GM12878 (cell line): ENCODE data around the gene CDH15. TPM values are rescaled to one million over a fixed set of nuclear protein-coding genes. Genes with fewer than 3 reads are reported as not detected.

ENCODE experiments used
- ATAC-seq: fragments of 200-7000 bp; cut with Tn5 transposase; 3 replicates; pipeline ENCODE4 v1.9.1; 2020; ENCODE audit warnings: mild to moderate bottlenecking, moderate library complexity
- BruUV-seq: library from RNA; stranded (reverse); fragments of 400-500 nt; replicated peaks from 2 replicates; lab custom pipeline; 2021; lab: Mats Ljungman, UMichigan
- CTCF ChIA-PET: fragments of 300-600 bp; sonication (Branson Sonifier 250); formaldehyde crosslinking; extraction: SDS; loops from one replicate; lab custom pipeline; 2021; ENCODE audit warnings: inconsistent platforms; lab: Yijun Ruan, JAX
- POLR2A ChIA-PET: fragments of 350-600 bp; formaldehyde crosslinking; extraction: SDS; loops from one replicate; lab custom pipeline; 2021; ENCODE audit warnings: inconsistent platforms; lab: Charles Lee
- RAD21 ChIA-PET: fragments of 300-600 bp; sonication (Branson Sonifier 250); formaldehyde crosslinking; loops from one replicate; lab custom pipeline; 2023; ENCODE audit warnings: antibody characterized with exemption; ENCODE audit not compliant: unreplicated experiment; lab: Charles Lee
- SMC1A ChIA-PET: fragments of 300-600 bp; sonication (Branson Sonifier 250); formaldehyde crosslinking; loops from one replicate; lab custom pipeline; 2023; ENCODE audit not compliant: unreplicated experiment, uncharacterized antibody; lab: Charles Lee
- DNase-seq: peaks from one replicate; pipeline ENCODE4 v3.0.0-alpha.2; 2011; ENCODE audit warnings: low read depth, low spot score
- FAIRE-seq: peaks from 3 replicates; lab custom pipeline; 2011; peaks lifted over from hg19 to GRCh38; lab: Jason Lieb, UNC
- H2AFZ ChIP-seq: 2 replicates; pipeline ENCODE4 v1.6.0; 2011; ENCODE audit warnings: low read depth, low read length, control low read depth; ENCODE audit not compliant: control insufficient read depth
- H3K27ac ChIP-seq: 2 replicates; pipeline ENCODE4 v1.5.1; 2011; ENCODE audit warnings: control low read depth; ENCODE audit not compliant: control insufficient read depth, insufficient read depth
- H3K27me3 ChIP-seq, 2 experiments: replicated peaks in 1 of 2; 2 replicates each; pipeline versions ENCODE4 v1.6.0 to v1.6.1; 2011; ENCODE audit warnings: low read length in 1 of 2; ENCODE audit not compliant: control insufficient read depth in 2 of 2, insufficient read depth in 2 of 2
- H3K36me3 ChIP-seq, 2 experiments: 2 replicates each; pipeline ENCODE4 v1.5.1; 2011; ENCODE audit warnings: low read length in 1 of 2; ENCODE audit not compliant: control insufficient read depth in 2 of 2, insufficient read depth in 2 of 2
- H3K4me1 ChIP-seq: 2 replicates; pipeline ENCODE4 v1.6.1; 2011; ENCODE audit warnings: mild to moderate bottlenecking, low read length, moderate library complexity, mixed read lengths; ENCODE audit not compliant: control insufficient read depth, insufficient read depth
- H3K4me2 ChIP-seq: 2 replicates; pipeline ENCODE4 v1.6.0; 2011; ENCODE audit warnings: control low read depth; ENCODE audit not compliant: control insufficient read depth, insufficient read depth
- H3K4me3 ChIP-seq: fragments of 200-600 bp; sonication (generic); 2 replicates; pipeline ENCODE4 v1.5.1; 2016
- H3K79me2 ChIP-seq: 2 replicates; pipeline ENCODE4 v1.6.0; 2011; ENCODE audit warnings: low read length; ENCODE audit not compliant: control insufficient read depth, insufficient read depth
- H3K9ac ChIP-seq: 2 replicates; pipeline ENCODE4 v1.8.0; 2011; ENCODE audit warnings: low read length, control low read depth, mixed read lengths; ENCODE audit not compliant: control insufficient read depth, insufficient read depth
- H3K9me3 ChIP-seq: replicated peaks from 3 replicates; pipeline ENCODE4 v1.5.1; 2011; ENCODE audit warnings: mild to moderate bottlenecking, low read length; ENCODE audit not compliant: control insufficient read depth, insufficient read depth
- H4K20me1 ChIP-seq: 2 replicates; pipeline ENCODE4 v1.6.0; 2011; ENCODE audit not compliant: control insufficient read depth, insufficient read depth
- BHLHE40 ChIP-seq, 2 experiments: fragments of 450-650 bp in 1 of 2; IDR thresholded peaks; 2 replicates each; pipeline ENCODE4 v1.6.1; 2011 to 2017; ENCODE audit warnings: low read depth in 2 of 2, borderline replicate concordance in 1 of 2, improper control_type of control experiment in 1 of 2, low read length in 1 of 2, mild to moderate bottlenecking in 1 of 2
- CTCF ChIP-seq, 3 experiments: IDR thresholded peaks in 2 of 3; conservative IDR thresholded peaks in 1 of 3; 2 replicates each; pipeline ENCODE4 v1.5.1; 2011; ENCODE audit warnings: low read depth in 3 of 3, low read length in 3 of 3, mild to moderate bottlenecking in 3 of 3, control low read depth in 2 of 3, moderate library complexity in 2 of 3, inconsistent platforms in 1 of 3, mixed read lengths in 1 of 3; ENCODE audit not compliant: control insufficient read depth in 2 of 3, insufficient read depth in 1 of 3; ENCODE audit errors: extremely low read depth in 1 of 3
- DPF2 ChIP-seq: fragments of 450-650 bp; IDR thresholded peaks from 2 replicates; pipeline ENCODE4 v1.6.1; 2017; ENCODE audit warnings: mild to moderate bottlenecking
- ETV6 ChIP-seq, 2 experiments: fragments of 450-650 bp in 1 of 2; IDR thresholded peaks in 1 of 2; conservative IDR thresholded peaks in 1 of 2; 2 replicates each; pipeline ENCODE4 v1.6.1; 2014; ENCODE audit warnings: antibody characterized with exemption in 1 of 2, borderline replicate concordance in 1 of 2, low read depth in 1 of 2, mild to moderate bottlenecking in 1 of 2, moderate library complexity in 1 of 2
- HDGF ChIP-seq: fragments of 450-650 bp; IDR thresholded peaks from 2 replicates; pipeline ENCODE4 v1.6.1; 2016; ENCODE audit warnings: antibody characterized with exemption
- RB1 ChIP-seq: fragments of 450-650 bp; formaldehyde crosslinking; IDR thresholded peaks from 2 replicates; pipeline ENCODE4 v1.6.1; 2017; ENCODE audit warnings: mild to moderate bottlenecking, borderline replicate concordance
- RELA ChIP-seq: fragments of 450-650 bp; IDR thresholded peaks from 2 replicates; pipeline ENCODE4 v1.8.0; 2014; ENCODE audit warnings: borderline replicate concordance; ENCODE audit not compliant: partially characterized antibody
- SMARCA5 ChIP-seq: fragments of 450-650 bp; IDR thresholded peaks from 2 replicates; pipeline ENCODE4 v1.6.1; 2017; ENCODE audit warnings: mild to moderate bottlenecking
- TARDBP ChIP-seq: IDR thresholded peaks from 2 replicates; pipeline ENCODE4 v1.6.1; 2016; ENCODE audit warnings: borderline replicate concordance
- ZNF217 ChIP-seq: fragments of 450-650 bp; IDR thresholded peaks from 2 replicates; pipeline ENCODE4 v1.6.1; 2017; ENCODE audit warnings: antibody characterized with exemption, mild to moderate bottlenecking
- ZNF384 ChIP-seq: IDR thresholded peaks from 2 replicates; pipeline ENCODE4 v1.6.1; 2012; ENCODE audit warnings: low read depth, mild to moderate bottlenecking, low read length, improper control_type of control experiment, borderline replicate concordance
- ZNF592 ChIP-seq: fragments of 450-650 bp; IDR thresholded peaks from 2 replicates; pipeline ENCODE4 v1.6.1; 2017; ENCODE audit warnings: mild to moderate bottlenecking, moderate library complexity
- WGBS: methylation state at CpG from one replicate; pipeline ENCODE4 v1.1.6; 2016; ENCODE audit warnings: low lambda C conversion rate; ENCODE audit not compliant: insufficient replicate concordance, insufficient coverage; ENCODE audit errors: missing lambda C conversion rate; 5-methylcytosine and 5-hydroxymethylcytosine counted together
- in situ Hi-C: fragments of 300-500 bp; cut with MboI; formaldehyde crosslinking; loops from 9 replicates; pipeline ENCODE4 v1.14.3; 2018; ENCODE audit warnings: mixed read lengths
- intact Hi-C: fragments of 100-400 bp; cut with micrococcal nuclease; formaldehyde crosslinking; loops from one replicate; pipeline ENCODE4 v1.14.2; 2022; ENCODE audit not compliant: unreplicated experiment
- polyA plus RNA-seq, 11 experiments: library from polyadenylated mRNA; depleted of rRNA in 4 of 11; unstranded in 6 of 11; stranded (reverse) in 5 of 11; fragments of >200 nt; fragmentation: Nextera tagmentation in 4 of 11; fragmentation: Illumina TruSeq in 1 of 11; extraction: Ambion mirVana in 4 of 11; extraction: Trizol in 1 of 11; gene quantifications; 1 replicate in 1 of 11; 2 replicates in 10 of 11; pipeline versions ENCODE4 v1.2.1 to v1.2.3, GENCODE V29; 2011 to 2016; ENCODE audit warnings: inconsistent platforms in 2 of 11, missing spikeins in 2 of 11, low read depth in 1 of 11
- total RNA-seq, 4 experiments: library from RNA; depleted of rRNA in 3 of 4; stranded (reverse); fragments of >200 nt in 3 of 4; fragmentation: Illumina TruSeq in 1 of 4; extraction: Trizol in 1 of 4; gene quantifications; 2 replicates each; pipeline versions ENCODE4 v1.2.1 to v1.2.3, GENCODE V29; 2013 to 2021
- TF ChIP-seq, protein P1 (sequence below): IDR thresholded peaks from 2 replicates; pipeline ENCODE4 v1.6.1; 2011; ENCODE audit warnings: low read depth, mild to moderate bottlenecking, low read length, moderate library complexity, borderline replicate concordance; ENCODE audit errors: extremely low read depth
- TF ChIP-seq, protein P2 (sequence below): fragments of 450-650 bp; IDR thresholded peaks from 2 replicates; pipeline ENCODE4 v1.6.1; 2014; ENCODE audit warnings: mild to moderate bottlenecking

The CDH15 gene
- total and polyA plus RNA-seq, 10 of the 15 experiments (the other 5 are each of a cell fraction or from before 2014, with no cell fraction given), result 0.02 to 0.06 TPM; not detected in 8

DNA sequence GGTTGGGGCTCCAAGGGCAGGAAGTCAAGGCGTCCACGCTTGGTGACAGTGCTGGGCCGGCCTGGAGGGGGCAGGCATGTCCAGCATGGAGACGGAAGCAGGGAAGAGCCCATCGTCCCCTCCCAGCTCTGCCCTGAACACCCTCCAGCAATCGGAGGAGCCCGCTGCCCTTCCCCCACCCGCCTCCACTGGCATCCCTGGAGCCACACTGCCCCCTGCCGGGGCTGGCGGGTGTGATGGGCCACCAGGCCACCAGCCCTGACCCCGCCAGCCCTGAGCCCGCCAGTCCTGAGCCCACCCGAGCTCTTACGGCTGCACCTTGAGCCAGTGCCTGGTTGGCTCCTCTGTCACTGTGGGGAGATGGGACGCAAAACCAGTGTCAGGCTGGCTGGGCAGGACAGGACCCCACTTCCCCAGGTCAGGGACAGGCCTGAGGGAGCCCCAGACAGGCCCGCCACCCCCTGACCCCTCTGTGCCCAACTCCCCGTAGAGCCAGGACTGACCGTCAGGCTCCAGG, 4.1 kb upstream of the CDH15 start:
- intact Hi-C loops, result loop anchor here (1.0 kb wide), 3 partner anchors 225 to 430 kb away; no protein-coding TSS in a partner anchor
- peaks cover 0 to 8% of the 10 kb centered on the region in 2 experiments; a peak in 2 of 4 replicates for H3K27me3 ChIP-seq
- peaks cover 7% of the 10 kb centered on the region for H3K4me1 ChIP-seq
- no peak overlapping the region for H3K4me3 ChIP-seq
- no peak overlapping the region for H3K27ac ChIP-seq
- WGBS, result 8% methylated on average over 16 of the region's 18 CpGs
- no peaks in the 10 kb centered on the region for H4K20me1 ChIP-seq
- H3K79me2 ChIP-seq, result no peaks in the 10 kb centered on the region
- peak; percentile 28 for DNase-seq
- ATAC-seq, result peak; percentile 78
- ChIA-PET RAD21 (interaction anchor here (1.0 to 1.9 kb wide), 9 partner anchors 49 to 430 kb away, joined by 3 to 9 read pairs (median 4); partner anchors contain the start of gene APRT), POLR2A (interaction anchor here (0.6 kb wide), 1 partner anchor 530 kb away, joined by 3 read pairs; no protein-coding TSS in a partner anchor), CTCF (interaction anchor here (0.5 to 2.3 kb wide), 19 partner anchors 10 to 474 kb away, joined by 3 to 13 read pairs (median 4); partner anchors contain the start of gene APRT), SMC1A (interaction anchor here (0.6 to 1.6 kb wide), 7 partner anchors 71 to 424 kb away, joined by 3 to 6 read pairs (median 4); no protein-coding TSS in a partner anchor)
- H3K9me3 ChIP-seq, result no peaks in the 10 kb centered on the region
- no TSS peak for BruUV-seq
- FAIRE-seq, result peak; percentile 57
- in situ Hi-C loops, result loop anchor here (5.0 kb wide), 3 partner anchors 230 to 420 kb away; no protein-coding TSS in a partner anchor
- no peaks in the 10 kb centered on the region for H3K36me3 ChIP-seq
- peak overlapping the region; percentile 45 for H2AFZ ChIP-seq
- no peak overlapping the region for H3K9ac ChIP-seq
- H3K4me2 ChIP-seq, result peak overlapping the region; percentile 42; the same call in 1 of the 2 replicates
- TF ChIP-seq ZNF592 (0 out of 2 replicates have a peak, but pooled peaks have one; percentile 59), TARDBP (0 out of 2 replicates have a peak, but pooled peaks have one; percentile 39), DPF2 (0 out of 2 replicates have a peak, but pooled peaks have one; percentile 53), ZNF217 (no peak), ZNF384 (no peak), HDGF (peak; percentile 71; the same call in 1 of the 2 replicates), CTCF (IDR thresholded peaks at IDR 0.05 in 2 of 3, conservative IDR thresholded peaks at IDR 0.05 in 1 of 3; ENCODE audit: control insufficient read depth in 2 of 3, extremely low read depth in 1 of 3, insufficient read depth in 1 of 3, low read depth in 3 of 3, low read length in 3 of 3) (peak; percentile 85 to 93 (median 91)), RELA (peak; percentile 76), ETV6 (conservative IDR thresholded peaks at IDR 0.05 in 1 of 2, IDR thresholded peaks at IDR 0.05 in 1 of 2; ENCODE audit: borderline replicate concordance in 1 of 2, low read depth in 1 of 2) (no peak), SMARCA5 (peak; percentile 82; the same call in 1 of the 2 replicates), RB1 (peak; percentile 87), BHLHE40 (IDR thresholded peaks at IDR 0.05; ENCODE audit: borderline replicate concordance in 1 of 2, low read depth in 2 of 2, low read length in 1 of 2) (peak in 1 of 2 experiments; percentile 57; a peak in 2 of 4 replicates)
- TF ChIP-seq, protein P1, sequence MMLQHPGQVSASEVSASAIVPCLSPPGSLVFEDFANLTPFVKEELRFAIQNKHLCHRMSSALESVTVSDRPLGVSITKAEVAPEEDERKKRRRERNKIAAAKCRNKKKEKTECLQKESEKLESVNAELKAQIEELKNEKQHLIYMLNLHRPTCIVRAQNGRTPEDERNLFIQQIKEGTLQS, result no peak
- TF ChIP-seq, protein P2, sequence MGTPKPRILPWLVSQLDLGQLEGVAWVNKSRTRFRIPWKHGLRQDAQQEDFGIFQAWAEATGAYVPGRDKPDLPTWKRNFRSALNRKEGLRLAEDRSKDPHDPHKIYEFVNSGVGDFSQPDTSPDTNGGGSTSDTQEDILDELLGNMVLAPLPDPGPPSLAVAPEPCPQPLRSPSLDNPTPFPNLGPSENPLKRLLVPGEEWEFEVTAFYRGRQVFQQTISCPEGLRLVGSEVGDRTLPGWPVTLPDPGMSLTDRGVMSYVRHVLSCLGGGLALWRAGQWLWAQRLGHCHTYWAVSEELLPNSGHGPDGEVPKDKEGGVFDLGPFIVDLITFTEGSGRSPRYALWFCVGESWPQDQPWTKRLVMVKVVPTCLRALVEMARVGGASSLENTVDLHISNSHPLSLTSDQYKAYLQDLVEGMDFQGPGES, result peak; percentile 39; the same call in 1 of the 2 replicates
